Activated CD4-positive, alpha-beta T cell treated with anti-CD3 and anti-CD28 coated beads for 48 hours (primary cell): ENCODE results near the gene COMMD1.
A peak's percentile ranks its signal among the peaks of the same experiment; 100 is the strongest.
"Not testable (repeated sequence)": the region's sequence is repeated elsewhere in the genome, so short reads cannot be mapped to it uniquely, and the experiment has no call there.

Experiments used
- DNase-seq: peaks from one replicate; pipeline ENCODE4 v3.0.0-alpha.2; 2020

COMMD1 gene

GRCh38 chr2:62032096-62032495 lies 126.6 kb downstream of the COMMD1 start:
- no peak for DNase-seq

DNA sequence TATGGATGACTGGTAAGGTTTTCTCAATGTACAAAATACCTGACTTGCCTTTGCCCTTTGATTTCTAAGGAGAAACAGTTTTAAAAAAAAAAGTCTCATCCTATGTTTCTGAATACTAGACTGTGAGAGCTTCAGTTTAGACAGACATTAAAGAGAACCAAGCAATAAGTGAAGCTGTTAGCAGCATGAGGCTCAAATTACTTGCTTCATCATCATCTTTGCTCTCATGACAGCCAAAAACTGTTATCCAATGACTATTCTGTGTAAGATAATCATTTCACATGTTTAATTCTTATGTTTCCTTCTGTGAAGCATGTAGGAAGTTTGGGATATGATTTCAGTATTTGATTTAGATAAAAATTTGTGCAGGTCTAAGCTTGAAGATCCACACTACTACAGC lies 129.2 kb downstream of the COMMD1 start:
- DNase-seq, result no peak

DNA sequence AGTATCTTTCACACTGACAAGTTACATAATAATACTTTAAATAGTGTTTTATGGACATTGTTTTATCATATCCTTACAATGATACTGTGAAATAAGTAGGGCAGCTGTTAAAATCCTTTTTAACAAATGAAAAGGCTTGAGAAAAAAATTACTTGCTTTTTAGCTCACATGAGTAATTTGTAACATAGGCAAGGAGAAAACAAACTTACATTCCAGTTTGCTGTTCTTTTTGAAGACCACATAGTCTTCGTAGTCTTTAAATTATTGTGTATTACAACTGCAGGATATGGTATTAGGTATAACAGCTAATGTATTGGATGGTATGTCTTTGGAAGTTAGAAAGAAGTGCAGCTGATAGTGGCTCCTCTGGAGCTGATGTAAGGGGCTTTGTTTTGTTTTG lies 130.8 kb downstream of the COMMD1 start:
- DNase-seq, result no peak

GRCh38 chr2:62036761-62037250 lies 131.3 kb downstream of the COMMD1 start:
- DNase-seq, result no peak

DNA sequence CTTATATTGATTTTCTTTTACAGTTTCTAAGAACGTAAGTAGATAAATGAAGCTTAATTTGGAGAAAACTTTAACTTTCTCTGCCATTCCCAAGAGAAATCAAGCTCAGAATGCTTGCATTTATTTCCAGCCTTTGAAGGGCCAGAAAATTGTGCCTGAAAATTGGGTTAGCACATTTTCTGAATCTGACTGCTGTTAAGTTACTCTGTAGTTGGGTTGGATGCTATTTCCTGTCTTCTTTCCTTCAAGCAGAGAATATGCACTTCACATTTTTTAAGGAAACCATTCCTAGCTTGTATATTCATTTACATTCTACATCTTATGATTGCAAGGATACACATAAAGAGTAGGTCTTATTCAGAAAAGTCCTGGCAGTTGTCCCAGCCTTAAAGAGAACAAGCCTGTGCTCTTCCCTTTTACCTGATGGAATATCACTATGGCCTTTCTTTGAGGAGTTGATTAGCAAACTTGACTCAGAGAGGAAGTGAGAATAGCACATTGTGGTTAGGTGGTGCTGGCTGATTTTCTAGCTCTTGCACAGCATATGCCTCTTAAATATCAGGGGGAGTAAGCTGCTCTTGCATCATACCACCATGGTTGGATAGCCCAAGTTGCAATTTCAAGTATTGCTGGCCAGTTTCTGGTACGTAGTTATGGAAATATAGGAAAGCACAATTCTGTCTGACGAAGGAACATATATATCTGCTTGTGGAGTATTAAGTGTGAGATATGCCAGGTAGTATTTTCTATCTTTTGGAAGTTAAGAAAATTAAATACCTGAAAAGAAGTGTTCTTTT lies 133.7 kb downstream of the COMMD1 start:
- DNase-seq, result peak; percentile 36

- DNase-seq, result no peak
These were observed 135.5 kb downstream of the COMMD1 start for GRCh38 chr2:62040926-62041325.

DNA sequence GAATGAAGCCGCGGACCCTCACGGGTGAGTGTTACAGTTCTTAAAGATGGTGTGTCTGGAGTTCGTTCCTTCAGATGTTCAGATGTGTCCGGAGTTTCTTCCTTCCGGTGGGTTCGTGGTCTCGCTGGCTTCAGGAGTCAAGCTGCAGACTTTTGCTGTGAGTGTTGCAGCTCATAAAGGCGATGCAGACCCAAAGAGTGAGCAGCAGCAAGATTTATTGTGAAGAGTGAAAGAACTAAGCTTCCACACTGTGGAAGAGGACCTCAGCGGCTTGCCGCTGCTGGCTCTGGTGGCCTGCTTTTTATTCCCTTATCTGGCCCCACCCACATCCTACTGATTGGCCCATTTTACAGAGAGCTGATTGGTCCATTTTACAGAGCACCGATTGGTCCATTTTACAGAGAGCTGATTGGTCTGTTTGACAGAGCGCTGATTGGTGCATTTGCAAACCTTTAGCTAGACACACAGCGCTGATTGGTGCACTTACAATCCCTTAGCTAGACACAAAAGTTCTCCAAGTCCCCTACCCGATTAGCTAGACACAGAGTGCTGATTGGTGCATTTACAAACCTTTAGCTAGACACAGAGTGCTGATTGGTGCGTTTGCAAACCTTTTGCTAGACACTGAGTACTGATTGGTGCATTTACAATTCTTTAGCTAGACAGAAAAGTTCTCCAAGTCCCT lies 136.4 kb downstream of the COMMD1 start:
- DNase-seq, result not testable (repeated sequence)

DNA sequence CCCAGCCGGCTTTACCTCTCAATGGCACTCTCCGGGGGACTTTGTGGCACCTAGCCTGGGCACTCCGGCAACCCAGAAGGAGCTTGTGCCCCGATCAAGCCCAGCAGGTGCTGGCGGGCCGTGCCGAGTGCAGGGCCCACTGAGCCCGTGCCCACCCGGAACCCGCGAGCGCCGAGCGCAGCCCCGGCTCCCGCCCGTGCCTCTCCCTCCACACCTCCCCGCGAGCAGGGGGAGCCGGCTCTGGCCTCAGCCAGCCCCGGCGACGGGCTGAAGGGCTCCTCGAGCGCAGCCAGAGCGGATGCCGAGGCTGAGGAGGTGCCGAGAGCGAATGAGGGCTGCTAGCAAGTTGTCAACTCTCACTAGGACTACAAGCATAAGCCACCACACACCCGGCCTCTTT lies 136.9 kb downstream of the COMMD1 start:
- DNase-seq, result no peak

- no peak for DNase-seq
These were observed 137.5 kb downstream of the COMMD1 start for GRCh38 chr2:62042944-62043343.

DNA sequence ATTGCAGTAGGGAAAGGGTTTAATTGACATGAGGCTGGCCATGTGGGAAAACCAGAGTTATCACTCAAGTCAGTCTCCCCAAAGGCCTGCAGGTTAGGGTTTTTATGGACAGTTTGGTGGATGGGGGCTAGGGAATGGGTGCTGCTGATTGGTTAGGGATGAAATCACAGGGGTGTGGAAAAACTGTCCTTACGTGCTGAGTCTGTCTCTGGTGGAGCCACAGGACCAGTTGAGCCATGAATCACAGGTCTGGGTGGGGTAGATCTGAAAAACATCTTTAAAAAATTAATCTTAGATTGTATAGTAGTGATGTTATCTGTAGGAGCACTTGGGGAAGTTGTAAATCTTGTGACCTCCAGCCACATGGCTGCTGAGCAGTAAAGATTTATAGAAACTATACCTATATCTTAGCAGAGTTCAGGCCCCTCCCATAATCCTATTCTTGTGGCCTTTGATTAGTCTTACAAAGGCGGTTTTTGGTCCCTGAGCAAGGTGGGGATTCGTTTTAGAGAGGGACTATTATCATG lies 139.6 kb downstream of the COMMD1 start:
- no peak for DNase-seq

DNA sequence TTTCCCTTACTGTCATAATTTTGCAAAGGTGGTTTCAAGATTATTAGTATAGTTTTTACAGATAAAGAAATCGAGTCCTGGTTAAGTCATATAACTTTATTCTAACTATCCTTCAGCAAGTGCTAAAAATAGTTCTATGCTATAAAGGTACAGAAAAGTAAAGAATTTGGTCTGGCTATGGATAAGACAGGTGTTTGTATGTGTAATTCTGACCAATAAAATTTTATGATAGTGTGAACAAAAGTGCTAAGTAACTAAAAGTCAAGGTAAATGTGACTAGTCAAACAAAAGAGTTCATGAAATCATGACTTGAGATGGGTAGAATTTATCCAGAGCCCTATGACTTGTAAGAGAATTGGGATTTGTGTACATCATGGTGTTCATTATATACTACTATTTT lies 140.7 kb downstream of the COMMD1 start:
- DNase-seq, result no peak

- DNase-seq, result no peak
These were observed 145.1 kb downstream of the COMMD1 start for GRCh38 chr2:62050456-62051045.

GRCh38 chr2:62054029-62054791 lies 148.7 kb downstream of the COMMD1 start:
- no peak for DNase-seq

GRCh38 chr2:62054916-62055450 lies 149.5 kb downstream of the COMMD1 start:
- no peak for DNase-seq

- no peak for DNase-seq
These were observed 150.4 kb downstream of the COMMD1 start for GRCh38 chr2:62055724-62056336.

DNA sequence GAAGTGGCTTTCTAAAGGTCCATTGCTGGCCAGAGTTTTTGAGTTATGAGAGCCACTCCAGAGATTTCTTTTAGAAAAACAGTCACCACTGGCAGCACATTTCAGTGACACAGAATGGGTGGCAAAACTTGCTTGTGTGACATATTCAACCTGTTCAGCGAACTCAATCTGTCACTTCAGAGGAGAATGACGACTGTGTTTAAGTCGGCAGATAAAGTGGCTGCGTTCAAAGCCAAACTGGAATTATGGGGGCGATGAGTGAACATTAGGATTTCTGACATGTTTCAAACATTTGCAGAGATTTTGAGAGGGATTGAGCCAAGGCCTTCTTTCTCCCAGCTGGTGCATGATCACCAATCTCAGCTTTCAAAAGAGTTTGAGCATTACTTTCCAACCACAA lies 150.9 kb downstream of the COMMD1 start:
- DNase-seq, result no peak

GRCh38 chr2:62065243-62065642 lies 159.8 kb downstream of the COMMD1 start:
- DNase-seq, result no peak

DNA sequence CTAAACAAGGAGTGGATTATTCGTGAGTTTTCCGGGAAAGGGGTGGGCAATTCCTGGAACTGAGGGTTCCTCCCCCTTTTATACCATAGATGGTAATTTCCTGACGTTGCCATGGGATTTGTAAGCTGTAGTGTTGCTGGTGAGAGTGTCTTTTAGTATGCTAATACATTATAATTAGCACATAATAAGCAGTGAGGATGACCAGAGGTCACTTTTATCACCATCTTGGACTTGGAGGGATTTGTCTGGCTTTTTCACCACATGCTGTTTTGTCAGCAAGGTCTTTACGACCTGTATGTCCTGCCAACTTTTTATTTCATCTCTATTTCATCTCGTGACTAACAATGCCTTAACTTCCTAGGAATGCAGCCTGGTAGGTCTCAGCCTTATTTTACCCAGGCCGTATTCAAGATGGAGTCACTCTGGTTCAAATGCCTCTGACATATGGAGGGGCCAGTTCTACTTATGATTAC lies 165.7 kb downstream of the COMMD1 start:
- no peak for DNase-seq

DNA sequence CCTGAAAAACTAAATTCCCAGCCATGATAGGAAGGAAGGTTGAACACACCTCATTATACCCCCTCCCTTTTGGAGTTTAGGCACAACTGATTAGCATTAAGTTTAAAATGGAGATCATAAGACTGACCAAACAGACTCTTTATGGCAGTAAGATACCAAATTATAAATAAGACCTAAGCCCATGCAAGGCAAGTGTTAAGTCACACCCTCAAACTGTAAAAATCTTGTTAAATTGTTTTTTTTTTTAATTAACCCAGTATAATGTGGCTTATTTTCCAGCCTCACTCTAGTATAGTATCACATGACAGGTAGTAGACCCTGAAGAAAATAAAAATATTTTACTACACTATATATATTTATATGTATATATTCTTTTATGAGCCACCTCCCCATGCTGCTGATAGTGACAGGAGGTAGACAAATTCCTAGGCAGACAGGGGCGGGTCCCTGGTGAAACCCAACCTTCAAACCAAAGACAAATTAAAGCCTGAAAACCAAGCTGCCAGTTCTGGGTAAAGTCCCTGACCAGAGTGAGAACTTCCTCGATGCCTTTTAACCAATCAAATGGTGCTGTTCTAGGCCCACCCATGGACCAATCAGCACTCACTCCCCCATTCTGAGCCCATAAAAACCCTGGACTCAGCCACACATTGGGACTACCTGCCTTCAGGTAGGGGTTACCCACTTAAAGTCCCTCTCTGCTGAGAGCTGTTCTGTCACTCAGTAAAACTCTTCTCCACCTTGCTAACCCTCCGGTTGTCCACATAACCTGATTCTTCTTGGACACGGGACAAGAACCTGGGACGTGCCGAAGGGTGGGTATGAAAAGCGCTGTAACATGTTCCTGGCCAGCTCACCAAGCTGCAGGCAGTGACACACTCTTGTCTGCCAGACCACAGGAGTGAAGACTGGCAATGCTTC lies 166.5 kb downstream of the COMMD1 start:
- no peak for DNase-seq

- DNase-seq, result no peak
These were observed 168.8 kb downstream of the COMMD1 start for GRCh38 chr2:62074233-62074632.
